Measurements from ENCODE around the gene GSTA4. TPM values are rescaled to one million over a fixed set of nuclear protein-coding genes. Genes with fewer than 3 reads are reported as not detected.
"Not testable (repeated sequence)": the region's sequence is repeated elsewhere in the genome, so short reads cannot be mapped to it uniquely, and the experiment has no call there.

Gene GSTA4
- total RNA-seq, 1 experiment from 2014 or later, result 5.3 TPM

DNA sequence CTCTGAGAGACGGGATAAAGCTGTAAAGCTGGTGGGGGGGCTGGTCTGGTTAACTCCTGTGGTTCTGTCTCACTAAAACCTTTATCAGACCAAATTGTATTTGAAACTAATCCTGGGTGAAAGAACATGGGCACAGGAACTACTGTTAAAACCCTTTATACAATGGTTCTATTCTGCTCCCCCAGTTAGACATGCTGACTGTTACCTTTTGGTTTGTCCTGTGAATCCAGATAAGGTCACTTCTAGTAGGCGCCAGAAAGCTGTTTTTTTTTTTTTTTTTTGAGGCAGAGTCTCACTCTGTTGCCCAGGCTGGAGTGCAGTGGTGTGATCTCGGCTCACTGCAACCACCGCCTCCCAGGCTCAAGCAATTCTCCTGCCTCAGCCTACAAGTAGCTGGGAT is 29.7 kb downstream of the GSTA4 start:
- no TSS peak for BruUV-seq (replicated peaks)
- TF ChIP-seq, protein P1, sequence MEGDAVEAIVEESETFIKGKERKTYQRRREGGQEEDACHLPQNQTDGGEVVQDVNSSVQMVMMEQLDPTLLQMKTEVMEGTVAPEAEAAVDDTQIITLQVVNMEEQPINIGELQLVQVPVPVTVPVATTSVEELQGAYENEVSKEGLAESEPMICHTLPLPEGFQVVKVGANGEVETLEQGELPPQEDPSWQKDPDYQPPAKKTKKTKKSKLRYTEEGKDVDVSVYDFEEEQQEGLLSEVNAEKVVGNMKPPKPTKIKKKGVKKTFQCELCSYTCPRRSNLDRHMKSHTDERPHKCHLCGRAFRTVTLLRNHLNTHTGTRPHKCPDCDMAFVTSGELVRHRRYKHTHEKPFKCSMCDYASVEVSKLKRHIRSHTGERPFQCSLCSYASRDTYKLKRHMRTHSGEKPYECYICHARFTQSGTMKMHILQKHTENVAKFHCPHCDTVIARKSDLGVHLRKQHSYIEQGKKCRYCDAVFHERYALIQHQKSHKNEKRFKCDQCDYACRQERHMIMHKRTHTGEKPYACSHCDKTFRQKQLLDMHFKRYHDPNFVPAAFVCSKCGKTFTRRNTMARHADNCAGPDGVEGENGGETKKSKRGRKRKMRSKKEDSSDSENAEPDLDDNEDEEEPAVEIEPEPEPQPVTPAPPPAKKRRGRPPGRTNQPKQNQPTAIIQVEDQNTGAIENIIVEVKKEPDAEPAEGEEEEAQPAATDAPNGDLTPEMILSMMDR (IDR thresholded peaks at IDR 0.05; ENCODE audit: unreplicated experiment), result no peak
- Mint-ChIP-seq H3K36me3 (ENCODE audit: insufficient read depth, unreplicated experiment) (no peaks in the 10 kb centered on the region), H3K27me3 (ENCODE audit: insufficient read depth, unreplicated experiment) (no peaks in the 10 kb centered on the region), H3K27ac (ENCODE audit: low read depth, unreplicated experiment) (no peak overlapping the region), H3K4me3 (ENCODE audit: unreplicated experiment) (no peak overlapping the region), H3K4me1 (ENCODE audit: insufficient read depth, unreplicated experiment) (no peaks in the 10 kb centered on the region), H3K9me3 (ENCODE audit: unreplicated experiment) (no peaks in the 10 kb centered on the region)
- no peak for DNase-seq (ENCODE audit: unreplicated experiment)
- CTCF ChIA-PET, result no interaction called here
- intact Hi-C loops (cut with micrococcal nuclease), result no loop called here
- POLR2A ChIA-PET, result interaction anchor here (0.8 kb wide), 1 partner anchor 25 kb away, joined by 4 read pairs; no protein-coding TSS in a partner anchor

DNA sequence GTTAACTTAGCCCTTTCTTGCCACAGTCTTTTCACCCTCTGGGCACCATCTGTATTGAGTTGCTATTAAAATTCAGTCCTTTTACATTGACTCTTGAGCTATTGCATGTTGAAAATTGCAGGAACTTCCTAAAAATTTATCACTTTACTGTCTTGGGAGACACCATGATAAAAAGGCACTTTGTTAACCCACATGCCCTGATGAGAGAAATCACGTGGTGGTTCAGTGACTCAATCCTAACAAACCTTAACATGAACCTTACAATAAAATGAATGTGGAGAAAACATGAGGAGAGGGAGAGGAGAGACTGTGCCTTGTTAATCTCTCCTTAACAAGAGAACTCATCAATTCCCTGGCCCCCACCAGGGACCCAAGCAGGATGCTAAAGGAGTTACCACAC is 30.8 kb downstream of the GSTA4 start:
- no peaks in the 10 kb centered on the region for H3K36me3 Mint-ChIP-seq (ENCODE audit: insufficient read depth, unreplicated experiment)
- no peaks in the 10 kb centered on the region for H3K9me3 Mint-ChIP-seq (ENCODE audit: unreplicated experiment)
- ChIA-PET CTCF (no interaction called here), POLR2A (no interaction called here)
- intact Hi-C loops (cut with micrococcal nuclease), result no loop called here
- H3K4me1 Mint-ChIP-seq (ENCODE audit: insufficient read depth, unreplicated experiment), result no peaks in the 10 kb centered on the region
- no peak for DNase-seq (ENCODE audit: unreplicated experiment)
- no peak overlapping the region for H3K27ac Mint-ChIP-seq (ENCODE audit: low read depth, unreplicated experiment)
- no peak overlapping the region for H3K4me3 Mint-ChIP-seq (ENCODE audit: unreplicated experiment)
- no TSS peak for BruUV-seq (replicated peaks)
- TF ChIP-seq, protein P1 (IDR thresholded peaks at IDR 0.05; ENCODE audit: unreplicated experiment), result no peak
- no peaks in the 10 kb centered on the region for H3K27me3 Mint-ChIP-seq (ENCODE audit: insufficient read depth, unreplicated experiment)

DNA sequence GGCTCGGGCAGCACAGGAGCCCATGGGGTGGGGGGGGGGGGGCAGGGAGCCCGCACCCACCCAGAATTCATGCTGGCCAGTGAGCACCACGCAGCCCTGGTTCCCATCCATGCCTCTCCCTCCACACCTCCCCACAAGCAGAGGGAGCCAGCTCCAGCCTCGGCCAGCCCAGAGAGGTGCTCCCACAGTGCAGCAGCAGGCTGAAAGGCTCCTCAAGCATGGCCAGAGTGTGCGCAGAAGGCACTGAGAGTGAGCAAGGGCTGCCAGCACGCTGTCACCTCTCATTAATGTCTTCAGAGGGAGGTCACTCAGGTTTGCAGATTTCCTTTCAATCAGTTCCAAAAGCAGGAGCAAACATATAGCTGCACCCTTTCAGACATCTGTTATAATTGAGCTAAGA is 32.4 kb downstream of the GSTA4 start:
- BruUV-seq (replicated peaks), result no TSS peak

DNA sequence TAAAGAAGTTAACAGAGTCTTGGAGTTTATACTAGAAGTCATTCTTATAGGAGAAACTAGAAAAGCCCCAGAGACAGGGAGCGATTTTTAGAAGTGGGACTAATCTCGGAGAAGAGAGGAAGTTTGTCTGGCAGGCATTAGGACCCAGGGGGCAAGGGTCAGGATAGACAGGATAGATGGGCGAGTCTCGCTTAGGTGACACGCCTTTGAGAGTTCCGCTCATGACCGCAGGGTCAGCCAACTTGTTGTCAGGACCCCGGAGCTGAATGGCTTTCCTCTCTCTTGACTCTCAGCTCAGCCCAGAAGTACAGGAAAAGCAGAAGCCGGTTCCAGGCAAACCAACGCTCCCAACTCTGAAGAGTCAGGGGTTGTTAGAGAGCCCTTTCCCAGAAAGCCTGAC is 34.1 kb downstream of the GSTA4 start:
- CTCF ChIA-PET; H3K27me3 Mint-ChIP-seq (ENCODE audit: insufficient read depth, unreplicated experiment); DNase-seq (ENCODE audit: unreplicated experiment); H3K27ac Mint-ChIP-seq (ENCODE audit: low read depth, unreplicated experiment); H3K36me3 Mint-ChIP-seq (ENCODE audit: insufficient read depth, unreplicated experiment); BruUV-seq (replicated peaks); H3K9me3 Mint-ChIP-seq (ENCODE audit: unreplicated experiment); POLR2A ChIA-PET; H3K4me1 Mint-ChIP-seq (ENCODE audit: insufficient read depth, unreplicated experiment); H3K4me3 Mint-ChIP-seq (ENCODE audit: unreplicated experiment); intact Hi-C loops (cut with micrococcal nuclease): not testable (repeated sequence)

More for the DNA sequence above, 32.4 kb downstream of the GSTA4 start:
- POLR2A ChIA-PET, result no interaction called here
- intact Hi-C loops (cut with micrococcal nuclease), result no loop called here
- Mint-ChIP-seq H3K27me3 (ENCODE audit: insufficient read depth, unreplicated experiment) (no peaks in the 10 kb centered on the region), H3K9me3 (ENCODE audit: unreplicated experiment) (no peaks in the 10 kb centered on the region), H3K4me3 (ENCODE audit: unreplicated experiment) (no peak overlapping the region), H3K4me1 (ENCODE audit: insufficient read depth, unreplicated experiment) (no peaks in the 10 kb centered on the region), H3K27ac (ENCODE audit: low read depth, unreplicated experiment) (no peak overlapping the region), H3K36me3 (ENCODE audit: insufficient read depth, unreplicated experiment) (no peaks in the 10 kb centered on the region)
- TF ChIP-seq, protein P1 (IDR thresholded peaks at IDR 0.05; ENCODE audit: unreplicated experiment), result no peak
- DNase-seq (ENCODE audit: unreplicated experiment), result no peak
- CTCF ChIA-PET, result no interaction called here

DNA sequence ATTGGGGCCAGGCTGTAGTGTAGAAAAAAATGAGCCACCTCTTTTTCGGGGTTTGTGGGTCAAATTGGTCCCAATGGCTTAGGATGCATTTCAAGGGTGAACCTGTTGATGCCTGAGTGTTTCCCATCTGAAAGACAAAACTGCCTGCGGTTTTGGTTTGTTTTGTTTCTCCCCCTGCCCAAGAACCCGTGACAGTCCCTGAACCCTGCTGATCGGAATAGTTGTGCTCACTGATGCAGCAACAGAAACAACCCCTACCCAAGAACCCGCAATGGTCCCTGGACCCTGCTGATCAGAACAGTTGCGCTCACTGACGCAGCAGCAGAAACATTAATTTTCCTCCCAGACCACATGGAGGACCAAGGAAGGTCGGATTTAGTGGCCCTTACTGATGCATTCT is 34.9 kb downstream of the GSTA4 start:
- DNase-seq (ENCODE audit: unreplicated experiment); H3K27ac Mint-ChIP-seq (ENCODE audit: low read depth, unreplicated experiment); H3K9me3 Mint-ChIP-seq (ENCODE audit: unreplicated experiment); H3K4me1 Mint-ChIP-seq (ENCODE audit: insufficient read depth, unreplicated experiment); H3K36me3 Mint-ChIP-seq (ENCODE audit: insufficient read depth, unreplicated experiment); BruUV-seq (replicated peaks); H3K27me3 Mint-ChIP-seq (ENCODE audit: insufficient read depth, unreplicated experiment); H3K4me3 Mint-ChIP-seq (ENCODE audit: unreplicated experiment); POLR2A ChIA-PET; intact Hi-C loops (cut with micrococcal nuclease): not testable (repeated sequence)
- CTCF ChIA-PET, result interaction anchor here (0.6 kb wide), 1 partner anchor 860 kb away, joined by 3 read pairs; no protein-coding TSS in a partner anchor
